Caco-2 (cell line): ENCODE results near the gene MUL1. TPM values are rescaled to one million over a fixed set of nuclear protein-coding genes. Genes with fewer than 3 reads are reported as not detected.

Source experiments
- BruUV-seq: library from RNA; stranded (reverse); fragments of 400-500 nt; replicated peaks from 2 replicates; lab custom pipeline; 2021; lab: Mats Ljungman, UMichigan
- CTCF ChIA-PET: fragments of 300-600 bp; sonication (Branson Sonifier 250); formaldehyde crosslinking; loops from one replicate; lab custom pipeline; 2022; ENCODE audit warnings: antibody characterized with exemption; lab: Charles Lee
- POLR2A ChIA-PET: fragments of 300-600 bp; sonication (Branson Sonifier 250); formaldehyde crosslinking; loops from one replicate; lab custom pipeline; 2022; ENCODE audit warnings: antibody characterized with exemption; lab: Charles Lee
- DNase-seq, 2 experiments: peaks; one replicate each; pipeline versions ENCODE4 v3.0.0 to v3.0.0-alpha.2; 2020 to 2022
- H3K27me3 ChIP-seq: replicated peaks from 2 replicates; pipeline ENCODE4 v1.6.0; 2011; ENCODE audit warnings: low read length; ENCODE audit not compliant: control insufficient read depth, insufficient read depth
- H3K36me3 ChIP-seq: 2 replicates; pipeline ENCODE4 v1.5.1; 2011; ENCODE audit warnings: low read length; ENCODE audit not compliant: control insufficient read depth, insufficient read depth
- H3K4me1 ChIP-seq: fragments of 250-450 bp; sonication (Bioruptor Pico); 2 replicates; pipeline ENCODE4 v1.5.1; 2020; ENCODE audit warnings: mild to moderate bottlenecking
- H3K4me3 ChIP-seq: 2 replicates; pipeline ENCODE4 v1.5.1; 2011; ENCODE audit warnings: low read depth, mild to moderate bottlenecking, control low read depth, low read length
- H3K9me3 ChIP-seq: fragments of 250-450 bp; sonication (Bioruptor Pico); 2 replicates; pipeline ENCODE4 v1.5.1; 2020; ENCODE audit warnings: mild to moderate bottlenecking, moderate library complexity
- H3K27ac Mint-ChIP-seq: one replicate; pipeline ENCODE4 v1.8.0; 2022; ENCODE audit warnings: mixed read lengths; ENCODE audit not compliant: unreplicated experiment
- H3K27me3 Mint-ChIP-seq: one replicate; pipeline ENCODE4 v1.8.0; 2022; ENCODE audit warnings: mixed read lengths; ENCODE audit not compliant: insufficient read depth, unreplicated experiment
- H3K36me3 Mint-ChIP-seq: one replicate; pipeline ENCODE4 v1.8.0; 2022; ENCODE audit warnings: mild to moderate bottlenecking, mixed read lengths; ENCODE audit not compliant: insufficient read depth, unreplicated experiment
- H3K4me1 Mint-ChIP-seq: one replicate; pipeline ENCODE4 v1.8.0; 2022; ENCODE audit warnings: low read depth, mixed read lengths; ENCODE audit not compliant: unreplicated experiment
- H3K4me3 Mint-ChIP-seq: one replicate; pipeline ENCODE4 v1.8.0; 2022; ENCODE audit warnings: mild to moderate bottlenecking, moderate library complexity, mixed read lengths; ENCODE audit not compliant: unreplicated experiment
- H3K9me3 Mint-ChIP-seq: one replicate; pipeline ENCODE4 v1.8.0; 2022; ENCODE audit warnings: mixed read lengths; ENCODE audit not compliant: unreplicated experiment
- intact Hi-C: fragments of 100-400 bp; cut with micrococcal nuclease; formaldehyde crosslinking; loops from one replicate; pipeline ENCODE4 v1.10.0; 2022; ENCODE audit not compliant: unreplicated experiment
- total RNA-seq: library from RNA; stranded (reverse); gene quantifications from 2 replicates; pipeline ENCODE4 v1.2.3, GENCODE V29; 2022
- TF ChIP-seq, protein P1 (sequence below), 2 experiments: fragments of 200-600 bp in 1 of 2; IDR thresholded peaks; 1 replicate in 1 of 2; 2 replicates in 1 of 2; pipeline versions ENCODE4 v1.5.1 to v1.8.0; 2011 to 2022; ENCODE audit warnings: antibody characterized with exemption in 1 of 2, control low read depth in 1 of 2, inconsistent platforms in 1 of 2, low read depth in 1 of 2, low read length in 1 of 2, mild to moderate bottlenecking in 1 of 2, moderate library complexity in 1 of 2; ENCODE audit not compliant: insufficient read depth in 1 of 2, severe bottlenecking in 1 of 2, unreplicated experiment in 1 of 2

The MUL1 gene
- total RNA-seq, 1 experiment from 2014 or later: 18.3 TPM

DNA sequence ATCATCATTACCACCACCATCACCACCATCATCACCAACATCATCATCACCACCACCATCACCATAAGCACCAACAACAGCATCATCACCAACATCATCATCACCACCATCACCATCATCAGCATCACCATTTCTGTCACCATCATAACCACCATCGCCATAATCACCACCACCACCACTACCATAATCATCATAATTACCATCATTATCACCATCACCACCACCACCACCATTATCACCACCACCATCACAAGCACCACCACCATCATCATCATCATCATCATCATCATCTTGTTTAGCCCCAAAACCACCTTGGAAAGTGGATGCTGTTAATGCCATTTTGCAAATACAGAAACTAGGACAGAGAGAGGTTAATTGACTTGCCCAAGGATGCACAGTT lies 44.4 kb downstream of the MUL1 start:
- peaks cover 10% of the 10 kb centered on the region for H3K27me3 Mint-ChIP-seq
- CTCF ChIA-PET: no interaction called here
- Histone ChIP-seq H3K36me3 (no peaks in the 10 kb centered on the region), H3K27me3 (no peaks in the 10 kb centered on the region), H3K9me3 (no peaks in the 10 kb centered on the region), H3K4me1 (no peaks in the 10 kb centered on the region), H3K4me3 (no peak overlapping the region)
- BruUV-seq: no TSS peak
- peaks cover 9% of the 10 kb centered on the region for H3K9me3 Mint-ChIP-seq
- H3K4me1 Mint-ChIP-seq: no peaks in the 10 kb centered on the region
- H3K4me3 Mint-ChIP-seq: no peak overlapping the region
- H3K27ac Mint-ChIP-seq: no peak overlapping the region
- intact Hi-C loops: no loop called here
- POLR2A ChIA-PET: no interaction called here
- H3K36me3 Mint-ChIP-seq: no peaks in the 10 kb centered on the region
- TF ChIP-seq, protein P1, sequence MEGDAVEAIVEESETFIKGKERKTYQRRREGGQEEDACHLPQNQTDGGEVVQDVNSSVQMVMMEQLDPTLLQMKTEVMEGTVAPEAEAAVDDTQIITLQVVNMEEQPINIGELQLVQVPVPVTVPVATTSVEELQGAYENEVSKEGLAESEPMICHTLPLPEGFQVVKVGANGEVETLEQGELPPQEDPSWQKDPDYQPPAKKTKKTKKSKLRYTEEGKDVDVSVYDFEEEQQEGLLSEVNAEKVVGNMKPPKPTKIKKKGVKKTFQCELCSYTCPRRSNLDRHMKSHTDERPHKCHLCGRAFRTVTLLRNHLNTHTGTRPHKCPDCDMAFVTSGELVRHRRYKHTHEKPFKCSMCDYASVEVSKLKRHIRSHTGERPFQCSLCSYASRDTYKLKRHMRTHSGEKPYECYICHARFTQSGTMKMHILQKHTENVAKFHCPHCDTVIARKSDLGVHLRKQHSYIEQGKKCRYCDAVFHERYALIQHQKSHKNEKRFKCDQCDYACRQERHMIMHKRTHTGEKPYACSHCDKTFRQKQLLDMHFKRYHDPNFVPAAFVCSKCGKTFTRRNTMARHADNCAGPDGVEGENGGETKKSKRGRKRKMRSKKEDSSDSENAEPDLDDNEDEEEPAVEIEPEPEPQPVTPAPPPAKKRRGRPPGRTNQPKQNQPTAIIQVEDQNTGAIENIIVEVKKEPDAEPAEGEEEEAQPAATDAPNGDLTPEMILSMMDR (IDR thresholded peaks at IDR 0.05; ENCODE audit: insufficient read depth in 1 of 2, low read depth in 1 of 2, low read length in 1 of 2, severe bottlenecking in 1 of 2, unreplicated experiment in 1 of 2): no peak
- no peak for DNase-seq

DNA sequence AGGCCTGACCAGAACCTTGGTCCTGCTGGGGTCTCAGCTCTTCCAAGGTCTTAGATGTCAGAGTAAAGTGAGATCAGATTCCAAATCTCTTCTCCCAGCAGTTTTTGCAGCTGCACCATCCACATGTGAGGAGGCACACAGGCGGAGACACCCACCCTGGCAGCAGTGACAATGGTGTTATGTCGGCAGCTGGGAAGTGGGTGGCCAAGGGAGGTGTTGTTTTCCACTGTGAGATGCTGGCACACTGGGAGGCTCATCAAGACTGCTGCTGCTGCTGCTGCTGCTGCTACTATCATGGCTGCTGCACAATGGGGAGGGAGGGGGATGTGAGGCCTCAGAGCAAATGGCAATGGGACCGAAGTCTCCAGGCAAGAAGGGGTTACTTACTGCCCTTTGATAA lies 45.6 kb downstream of the MUL1 start:
- no peaks in the 10 kb centered on the region for H3K4me1 Mint-ChIP-seq
- H3K27me3 ChIP-seq: no peaks in the 10 kb centered on the region
- H3K36me3 ChIP-seq: no peaks in the 10 kb centered on the region
- H3K4me3 ChIP-seq: no peak overlapping the region
- H3K4me1 ChIP-seq: no peaks in the 10 kb centered on the region
- no peak overlapping the region for H3K4me3 Mint-ChIP-seq
- no peak for DNase-seq
- TF ChIP-seq, protein P1 (IDR thresholded peaks at IDR 0.05; ENCODE audit: insufficient read depth in 1 of 2, low read depth in 1 of 2, low read length in 1 of 2, severe bottlenecking in 1 of 2, unreplicated experiment in 1 of 2): no peak
- no peaks in the 10 kb centered on the region for H3K9me3 ChIP-seq
- intact Hi-C loops: no loop called here
- CTCF ChIA-PET: no interaction called here
- no TSS peak for BruUV-seq
- peaks cover 10% of the 10 kb centered on the region for H3K27me3 Mint-ChIP-seq
- POLR2A ChIA-PET: no interaction called here
- H3K36me3 Mint-ChIP-seq: no peaks in the 10 kb centered on the region
- no peak overlapping the region for H3K27ac Mint-ChIP-seq
- H3K9me3 Mint-ChIP-seq: peaks cover 9% of the 10 kb centered on the region

DNA sequence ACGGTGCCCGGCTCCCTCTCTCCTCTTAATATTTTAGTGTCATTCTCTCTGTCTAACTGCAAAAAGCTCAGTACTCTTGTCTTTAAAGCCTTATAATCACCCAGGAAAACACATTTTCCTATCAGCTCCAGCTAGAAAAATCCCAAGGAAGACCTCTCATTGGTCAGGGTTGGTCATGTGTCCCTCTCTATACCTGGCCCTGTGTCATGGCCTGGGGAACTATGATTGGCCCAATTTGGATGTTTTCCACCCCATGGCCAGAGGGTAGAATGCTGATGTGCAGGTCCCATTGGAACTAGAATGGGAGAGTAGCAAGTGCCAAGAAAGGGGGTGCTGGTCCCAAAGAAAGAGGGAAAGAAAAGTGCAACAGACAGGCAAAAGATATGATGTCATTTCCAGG lies 49.2 kb downstream of the MUL1 start:
- Mint-ChIP-seq H3K9me3 (peaks cover 9% of the 10 kb centered on the region), H3K4me3 (no peak overlapping the region), H3K36me3 (no peaks in the 10 kb centered on the region), H3K27me3 (peaks cover 4% of the 10 kb centered on the region), H3K27ac (no peak overlapping the region), H3K4me1 (no peaks in the 10 kb centered on the region)
- Histone ChIP-seq H3K4me1 (no peaks in the 10 kb centered on the region), H3K9me3 (no peaks in the 10 kb centered on the region), H3K27me3 (no peaks in the 10 kb centered on the region), H3K36me3 (no peaks in the 10 kb centered on the region), H3K4me3 (no peak overlapping the region)
- intact Hi-C loops: no loop called here
- CTCF ChIA-PET: no interaction called here
- no peak for DNase-seq
- no TSS peak for BruUV-seq
- TF ChIP-seq, protein P1 (IDR thresholded peaks at IDR 0.05; ENCODE audit: insufficient read depth in 1 of 2, low read depth in 1 of 2, low read length in 1 of 2, severe bottlenecking in 1 of 2, unreplicated experiment in 1 of 2): no peak
- POLR2A ChIA-PET: no interaction called here
